Sigmoid colon (tissue), 7 donors: ENCODE results near the gene CLSTN2. TPM values are rescaled to one million over a fixed set of nuclear protein-coding genes. Genes with fewer than 3 reads are reported as not detected.

ENCODE experiments used
- DNase-seq: peaks from one replicate; pipeline ENCODE4 v3.0.0-alpha.2; 2019
- H3K27ac ChIP-seq, 4 donors: fragments of 200-600 bp; sonication (generic); one replicate each; pipeline ENCODE4 v1.5.1; 2016 to 2019; ENCODE audit warnings: mild to moderate bottlenecking in 1 of 4
- H3K27me3 ChIP-seq, 3 donors: fragments of 200-600 bp; sonication (generic); one replicate each; pipeline ENCODE4 v1.5.1; 2019; ENCODE audit warnings: mild to moderate bottlenecking in 1 of 3
- H3K36me3 ChIP-seq, 4 donors: fragments of 200-600 bp; sonication (generic); one replicate each; pipeline ENCODE4 v1.5.1; 2016 to 2019
- H3K4me1 ChIP-seq, 4 donors: fragments of 200-600 bp; sonication (generic); one replicate each; pipeline ENCODE4 v1.5.1; 2017 to 2019
- H3K4me3 ChIP-seq, 4 donors: fragments of 200-600 bp; sonication (generic); one replicate each; pipeline ENCODE4 v1.5.1; 2017 to 2019; ENCODE audit warnings: mild to moderate bottlenecking in 2 of 4, moderate library complexity in 1 of 4
- H3K9me3 ChIP-seq, 4 donors: fragments of 200-600 bp in 3 of 4; sonication (generic) in 3 of 4; one replicate each; pipeline versions ENCODE4 v1.5.1 to v1.6.1; 2013 to 2019
- CTCF ChIP-seq, 4 experiments: fragments of 450-650 bp in 3 of 4; fragments of 200-600 bp in 1 of 4; IDR thresholded peaks; one replicate each; pipeline ENCODE4 v1.5.1; 2016 to 2019; ENCODE audit warnings: antibody characterized with exemption in 4 of 4, mild to moderate bottlenecking in 3 of 4, moderate library complexity in 2 of 4
- EP300 ChIP-seq, 4 donors: sonication (generic); formaldehyde crosslinking; IDR thresholded peaks; one replicate each; pipeline ENCODE4 v1.6.1; 2017; ENCODE audit warnings: antibody characterized with exemption in 4 of 4
- POLR2A ChIP-seq, 2 donors: fragments of 450-650 bp; IDR thresholded peaks; one replicate each; pipeline ENCODE4 v1.6.1; 2016; ENCODE audit warnings: antibody characterized with exemption in 2 of 2, mild to moderate bottlenecking in 2 of 2, moderate library complexity in 2 of 2
- POLR2AphosphoS5 ChIP-seq, 4 donors: sonication (generic); formaldehyde crosslinking; IDR thresholded peaks; one replicate each; pipeline ENCODE4 v1.6.1; 2017; ENCODE audit warnings: antibody characterized with exemption in 4 of 4
- WGBS, 2 donors: extraction: QIAGEN DNeasy Blood & Tissue Kit; methylation state at CpG; one replicate each; pipeline ENCODE4 v1.1.7; 2013; 5-methylcytosine and 5-hydroxymethylcytosine counted together
- intact Hi-C: fragments of 100-400 bp; cut with DNase I; formaldehyde crosslinking; loops from one replicate; pipeline ENCODE4 v1.15.1; 2023
- polyA plus RNA-seq, 3 donors: library from polyadenylated mRNA; stranded (reverse); fragments of 200-250 nt; gene quantifications; one replicate each; pipeline ENCODE4 v1.2.3, GENCODE V29; 2013
- total RNA-seq, 4 donors: library from RNA; depleted of rRNA; stranded (reverse); fragments of >200 nt; gene quantifications; one replicate each; pipeline ENCODE4 v1.1.0, GENCODE V29; 2016
- donor health status: healthy with polysubstance abuse.
- donor health status: Bipolar disorder and iron deficiency.
- donor health status: healthy.

The CLSTN2 gene
- total and polyA plus RNA-seq, 7 donors, result 0.23 to 8.3 (median 2.7) TPM

- Histone ChIP-seq H3K4me3 (no peak overlapping the region), H3K27ac (no peak overlapping the region), H3K4me1 (no peaks in the 10 kb centered on the region), H3K9me3 (no peaks in the 10 kb centered on the region), H3K36me3 (no peaks in the 10 kb centered on the region), H3K27me3 (no peaks in the 10 kb centered on the region)
- intact Hi-C loops, result no loop called here
- no peak for TF ChIP-seq POLR2AphosphoS5 (IDR thresholded peaks at IDR 0.05)
- no peak for TF ChIP-seq EP300 (IDR thresholded peaks at IDR 0.05)
- TF ChIP-seq POLR2A (IDR thresholded peaks at IDR 0.05), result no peak
- TF ChIP-seq CTCF (IDR thresholded peaks at IDR 0.05), result no peak
- no peak for DNase-seq
- 92 to 96% methylated on average over 2 of the region's 2 CpGs for whole genome bisulfite sequencing, 2 donors
Measured at GRCh38 chr3:140157161-140157560, 222.2 kb downstream of the CLSTN2 start.

DNA sequence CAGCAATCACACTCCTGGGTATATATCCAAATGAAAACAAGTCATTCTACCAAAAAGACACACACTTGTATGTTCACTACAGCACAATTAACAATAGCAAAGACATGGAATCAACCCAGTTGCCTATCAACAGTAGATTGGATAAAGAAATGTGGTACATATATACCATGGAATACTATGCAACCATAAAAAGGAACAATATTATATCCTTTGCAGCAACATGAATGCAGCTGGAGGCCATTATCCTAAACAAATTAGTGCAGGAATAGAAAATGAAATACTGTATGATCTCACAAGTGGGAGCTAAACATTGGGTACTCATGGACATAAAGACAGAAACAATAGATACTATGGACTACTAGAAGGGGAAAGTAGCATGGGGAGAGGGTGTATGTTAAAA, 224.7 kb downstream of the CLSTN2 start:
- no peak for DNase-seq
- H3K4me3 ChIP-seq, result no peak overlapping the region
- no peaks in the 10 kb centered on the region for H3K27me3 ChIP-seq
- no peak for TF ChIP-seq CTCF (IDR thresholded peaks at IDR 0.05)
- TF ChIP-seq POLR2A (IDR thresholded peaks at IDR 0.05), result no peak
- TF ChIP-seq EP300 (IDR thresholded peaks at IDR 0.05), result no peak
- TF ChIP-seq POLR2AphosphoS5 (IDR thresholded peaks at IDR 0.05), result no peak
- no peaks in the 10 kb centered on the region for H3K9me3 ChIP-seq
- H3K4me1 ChIP-seq, result no peaks in the 10 kb centered on the region
- intact Hi-C loops, result no loop called here
- no peaks in the 10 kb centered on the region for H3K36me3 ChIP-seq
- no peak overlapping the region for H3K27ac ChIP-seq

DNA sequence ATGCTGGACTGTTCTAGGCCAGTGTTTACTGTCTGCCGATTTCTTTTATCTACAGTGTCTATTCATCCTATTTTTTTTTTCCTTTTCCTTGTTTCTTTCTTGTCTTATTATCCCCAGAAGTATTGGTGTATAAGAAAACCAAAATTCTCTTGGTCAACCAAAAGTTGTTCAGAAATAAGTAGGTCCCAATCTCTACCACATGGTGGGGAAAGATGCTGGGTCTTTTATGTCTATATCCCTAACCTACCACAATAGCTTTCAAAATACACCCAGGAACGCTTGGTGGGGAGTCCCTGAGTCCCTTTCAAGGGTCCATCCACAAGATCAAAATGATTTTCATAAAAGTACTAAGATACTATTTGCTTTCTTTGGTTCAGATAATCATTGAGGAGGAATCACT, 225.6 kb downstream of the CLSTN2 start:
- TF ChIP-seq POLR2AphosphoS5 (IDR thresholded peaks at IDR 0.05), result no peak
- TF ChIP-seq POLR2A (IDR thresholded peaks at IDR 0.05), result no peak
- H3K36me3 ChIP-seq, result no peaks in the 10 kb centered on the region
- H3K4me1 ChIP-seq, result no peaks in the 10 kb centered on the region
- H3K27me3 ChIP-seq, result no peaks in the 10 kb centered on the region
- 64 to 70% methylated on average over 2 of the region's 2 CpGs for WGBS, 2 donors
- intact Hi-C loops, result no loop called here
- no peaks in the 10 kb centered on the region for H3K9me3 ChIP-seq
- no peak overlapping the region for H3K4me3 ChIP-seq
- no peak overlapping the region for H3K27ac ChIP-seq
- no peak for DNase-seq

GRCh38 chr3:140162551-140162950, 227.6 kb downstream of the CLSTN2 start:
- WGBS, 2 donors, result 88 to 91% methylated on average over 5 of the region's 5 CpGs

GRCh38 chr3:140163159-140163763, 228.3 kb downstream of the CLSTN2 start:
- H3K27me3 ChIP-seq, result no peaks in the 10 kb centered on the region
- H3K27ac ChIP-seq, result no peak overlapping the region
- TF ChIP-seq CTCF (IDR thresholded peaks at IDR 0.05) (no peak), POLR2AphosphoS5 (IDR thresholded peaks at IDR 0.05) (no peak), EP300 (IDR thresholded peaks at IDR 0.05) (no peak), POLR2A (IDR thresholded peaks at IDR 0.05) (no peak)
- no peaks in the 10 kb centered on the region for H3K36me3 ChIP-seq
- DNase-seq, result no peak
- intact Hi-C loops, result no loop called here
- H3K4me1 ChIP-seq, result peaks cover 0 to 12% (median 4%) of the 10 kb centered on the region in 4 donors
- H3K4me3 ChIP-seq, result no peak overlapping the region
- 79 to 90% methylated on average over 2 of the region's 2 CpGs for WGBS, 2 donors
- no peaks in the 10 kb centered on the region for H3K9me3 ChIP-seq

More at GRCh38 chr3:140162551-140162950, 227.6 kb downstream of the CLSTN2 start:
- Histone ChIP-seq H3K9me3 (no peaks in the 10 kb centered on the region), H3K27me3 (no peaks in the 10 kb centered on the region), H3K36me3 (no peaks in the 10 kb centered on the region), H3K4me1 (peaks cover 0 to 12% (median 4%) of the 10 kb centered on the region in 4 donors), H3K4me3 (no peak overlapping the region), H3K27ac (no peak overlapping the region)
- TF ChIP-seq CTCF (IDR thresholded peaks at IDR 0.05), result no peak
- no peak for TF ChIP-seq EP300 (IDR thresholded peaks at IDR 0.05)
- no peak for TF ChIP-seq POLR2A (IDR thresholded peaks at IDR 0.05)
- no peak for TF ChIP-seq POLR2AphosphoS5 (IDR thresholded peaks at IDR 0.05)
- DNase-seq, result no peak
- intact Hi-C loops, result no loop called here
